HK-2 (cell line): ENCODE measurements around the gene TOR1AIP1.
A peak's percentile ranks its signal among the peaks of the same experiment; 100 is the strongest.
"Not testable (repeated sequence)": the region's sequence is repeated elsewhere in the genome, so short reads cannot be mapped to it uniquely, and the experiment has no call there.

Experiments used
- DNase-seq: peaks from one replicate; pipeline ENCODE4 v3.0.0-alpha.2; 2018; ENCODE audit not compliant: unreplicated experiment

TOR1AIP1 gene

GRCh38 chr1:179937668-179938254 lies 55.7 kb downstream of the TOR1AIP1 start:
- no peak for DNase-seq

- DNase-seq: no peak
Measured at GRCh38 chr1:179938752-179939151, 56.7 kb downstream of the TOR1AIP1 start.

DNA sequence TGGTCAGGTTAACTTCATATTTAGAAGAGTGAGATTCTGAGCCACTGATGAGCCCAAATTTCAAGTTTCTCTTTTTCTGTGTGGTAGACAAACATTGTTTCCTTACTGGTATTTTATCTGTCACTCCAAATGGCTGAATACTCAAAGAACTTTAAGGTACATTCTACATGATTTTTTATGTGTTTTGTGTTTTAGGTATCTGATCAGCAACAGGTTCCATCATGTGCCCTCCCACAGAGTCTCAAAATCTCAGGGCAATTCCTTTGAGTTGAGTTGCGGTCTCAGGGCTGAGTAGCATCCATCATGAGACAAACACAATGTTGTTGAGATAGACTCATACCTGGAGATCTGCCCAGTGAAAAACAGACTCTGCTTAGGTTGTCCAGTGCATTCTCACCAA lies 57.9 kb downstream of the TOR1AIP1 start:
- no peak for DNase-seq

- no peak for DNase-seq
Measured at GRCh38 chr1:179941454-179941853, 59.4 kb downstream of the TOR1AIP1 start.

- DNase-seq: no peak
Measured at GRCh38 chr1:179950651-179951050, 68.6 kb downstream of the TOR1AIP1 start.

- no peak for DNase-seq
Measured at GRCh38 chr1:179951383-179952144, 69.5 kb downstream of the TOR1AIP1 start.

DNA sequence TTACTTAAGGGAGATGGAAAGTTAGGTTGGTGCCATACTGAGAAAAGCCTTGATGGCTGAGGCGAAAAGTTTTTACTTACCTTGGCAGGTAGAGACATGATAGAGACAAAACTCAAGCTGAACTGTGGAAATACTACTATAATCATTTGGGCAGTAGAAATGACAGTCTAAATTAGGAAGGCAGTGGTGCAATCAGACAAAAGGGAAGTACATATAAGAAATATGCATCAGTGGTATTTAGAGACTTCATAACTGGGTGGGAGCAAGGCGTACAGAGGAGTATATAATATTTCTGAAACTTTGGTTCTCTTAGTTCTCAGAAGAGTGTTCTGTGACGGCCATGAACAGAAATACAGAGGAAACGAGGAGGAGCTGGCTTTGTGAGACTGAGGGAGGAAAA lies 70.1 kb downstream of the TOR1AIP1 start:
- no peak for DNase-seq

DNA sequence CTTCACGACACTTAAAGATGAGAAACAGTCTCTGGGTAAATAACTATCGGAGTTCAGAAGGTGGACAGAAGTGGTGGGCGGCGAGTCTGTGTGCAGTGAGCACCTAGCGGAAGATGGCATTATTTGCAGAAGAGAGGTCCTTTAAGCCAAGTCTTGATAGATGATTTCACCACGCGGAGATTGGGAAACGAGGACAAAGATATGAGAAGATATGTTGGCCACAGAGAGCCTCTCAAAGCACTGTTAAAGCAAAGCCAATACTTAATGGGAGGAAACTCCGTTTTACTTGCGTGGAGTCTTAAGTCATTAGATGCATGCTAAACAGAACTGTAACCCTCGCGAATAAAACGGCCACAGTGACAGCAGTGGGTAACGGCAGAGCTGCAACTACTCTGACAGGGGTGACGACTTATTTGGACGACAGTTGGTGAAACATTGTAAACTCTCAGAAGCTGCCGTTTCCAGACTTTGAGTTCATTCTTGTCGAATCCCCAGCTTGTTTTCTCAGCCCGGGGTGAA lies 71.9 kb downstream of the TOR1AIP1 start:
- DNase-seq: peak; percentile 46

DNA sequence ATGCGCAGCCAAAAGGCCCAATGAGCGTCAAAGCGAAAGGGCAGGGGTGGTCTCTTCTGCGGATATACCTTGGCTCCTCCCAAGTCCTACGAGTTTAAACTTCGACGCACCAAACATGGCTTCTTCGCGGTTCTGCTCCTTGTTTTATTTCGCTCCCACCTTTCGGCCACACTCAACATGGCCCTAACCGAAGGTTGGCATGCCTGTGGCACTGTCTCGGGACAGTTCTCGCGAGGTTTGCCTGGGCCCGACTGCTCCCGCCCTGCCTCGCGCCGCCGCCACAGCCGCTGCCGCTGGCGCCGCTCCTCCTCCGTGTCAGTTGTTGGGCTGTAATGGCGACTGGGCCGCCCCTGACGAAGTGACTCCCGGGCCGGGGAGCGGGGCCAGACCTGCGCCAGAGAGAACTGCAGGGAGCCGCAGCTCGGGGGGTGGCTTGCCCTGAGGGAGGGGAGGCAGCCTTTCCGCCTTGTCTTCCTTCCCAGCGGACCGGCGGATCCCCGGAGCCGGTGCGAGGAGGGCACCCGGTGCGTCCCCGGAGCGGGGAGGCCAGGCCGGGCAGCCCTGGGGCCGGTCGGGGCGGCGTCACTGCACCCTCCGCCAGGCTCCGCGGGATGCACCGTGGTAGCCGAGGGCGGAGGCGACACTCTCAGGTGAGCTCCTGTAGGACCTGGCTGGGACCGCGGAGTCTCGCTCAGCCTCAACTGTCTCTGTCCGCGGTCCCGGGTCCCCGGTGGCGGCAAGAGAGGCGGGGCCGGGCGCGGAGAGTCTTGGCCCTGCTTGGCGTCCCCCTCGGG lies 72.6 kb downstream of the TOR1AIP1 start, which contains the start of gene CEP350:
Gene CEP350, plus strand, starts transcription at position 318 of the 794 bp plus-strand sequence. CDS start 31,372 bp downstream, outside the sequence.
- DNase-seq: peak; percentile 100

DNA sequence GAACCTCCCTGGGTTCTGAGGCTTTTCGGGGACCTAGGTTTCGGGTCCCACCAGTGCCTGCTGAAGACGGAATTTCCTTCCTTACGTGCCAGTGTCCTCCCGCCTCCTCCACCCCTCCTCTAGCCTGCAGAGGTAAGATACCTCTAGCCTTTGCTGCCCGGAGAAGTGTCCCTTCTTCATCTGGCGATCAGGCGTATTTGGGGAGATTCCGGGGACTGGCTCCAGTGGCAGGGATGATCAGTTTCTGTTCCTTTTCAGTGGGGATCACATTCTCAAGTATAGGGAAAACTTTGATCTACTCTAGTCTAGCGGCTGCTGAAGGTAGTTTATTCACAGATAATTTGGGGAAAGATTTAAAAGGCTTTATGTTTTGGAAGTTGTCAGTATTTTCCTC lies 73.2 kb downstream of the TOR1AIP1 start:
- DNase-seq: no peak

GRCh38 chr1:179955731-179956130 lies 73.6 kb downstream of the TOR1AIP1 start:
- no peak for DNase-seq

- no peak for DNase-seq
Measured at GRCh38 chr1:179958359-179958758, 76.3 kb downstream of the TOR1AIP1 start.

GRCh38 chr1:179962168-179962567 lies 80.1 kb downstream of the TOR1AIP1 start:
- not testable (repeated sequence) for DNase-seq

DNA sequence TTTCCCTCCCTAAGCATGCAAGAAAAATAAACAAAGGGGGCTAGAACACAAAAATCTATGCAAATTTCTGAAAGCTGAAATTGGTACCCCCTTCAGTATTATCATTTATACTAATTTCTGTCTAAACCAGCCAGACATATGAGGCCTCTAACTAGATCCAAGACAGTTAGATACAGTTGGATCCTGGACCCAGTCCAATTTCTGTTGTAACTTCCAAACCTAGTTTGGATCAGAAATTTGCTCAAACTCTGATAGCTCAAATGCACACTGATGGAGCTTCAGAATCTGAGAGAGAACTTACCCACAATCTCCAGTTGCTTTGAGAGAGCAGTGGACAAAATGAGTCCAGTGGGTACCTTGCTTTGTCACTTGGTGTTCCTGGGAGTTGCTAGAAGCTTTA lies 84.5 kb downstream of the TOR1AIP1 start:
- no peak for DNase-seq

- DNase-seq: no peak
Measured at GRCh38 chr1:179968284-179968993, 86.4 kb downstream of the TOR1AIP1 start.

GRCh38 chr1:179968994-179969919 lies 87.2 kb downstream of the TOR1AIP1 start:
- no peak for DNase-seq
